Erythroblast (primary cell): ENCODE data around the gene CASZ1.

Source experiments
- DNase-seq, 2 experiments: peaks; one replicate each; lab custom pipeline; 2025; lab: John Stamatoyannopoulos, UW
- GATA1 ChIP-seq: IDR thresholded peaks from 2 replicates; pipeline ENCODE4 v1.6.1; 2011; ENCODE audit warnings: low read depth, mild to moderate bottlenecking, control low read depth, low read length, moderate library complexity
- POLR2A ChIP-seq: IDR thresholded peaks from 2 replicates; pipeline ENCODE4 v1.6.1; 2011; ENCODE audit warnings: mild to moderate bottlenecking, low read length

The CASZ1 gene

DNA sequence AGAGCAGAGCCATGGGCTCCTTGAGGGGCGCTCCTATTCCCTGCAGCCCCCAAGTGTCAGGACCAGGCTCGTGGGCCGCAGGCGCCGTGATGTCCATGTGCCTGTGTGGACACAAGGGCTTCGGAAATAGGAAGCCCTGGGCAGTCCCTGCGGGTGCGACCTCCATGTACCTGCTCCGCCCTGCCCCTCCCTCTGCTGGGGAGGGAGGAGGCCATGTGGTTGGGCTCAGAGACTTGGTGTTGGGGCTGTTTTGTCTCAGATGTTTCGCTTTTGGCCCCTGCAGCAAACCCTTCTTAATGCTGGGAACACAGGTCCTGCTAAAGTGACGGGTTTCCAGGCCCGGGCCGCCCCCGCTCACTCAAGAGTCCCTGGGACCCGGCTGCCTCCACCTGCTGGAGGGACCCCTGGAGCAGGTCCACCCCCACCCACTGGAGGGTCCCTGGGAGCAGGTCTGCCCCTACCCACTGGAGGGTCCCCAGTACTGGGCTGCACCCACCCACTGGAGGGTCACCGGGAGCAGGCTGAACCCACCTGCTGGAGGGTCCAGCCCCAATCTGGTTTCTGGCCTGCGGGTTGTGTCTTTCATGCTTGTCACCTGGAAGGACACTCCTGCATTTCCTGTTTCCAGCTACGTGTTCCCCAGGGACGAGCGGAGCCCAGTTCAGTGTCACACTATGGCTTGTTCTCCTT is 165.2 kb downstream of the CASZ1 start:
- TF ChIP-seq POLR2A (no peak), GATA1 (no peak)
- peak in 1 of 2 experiments; percentile 18 for DNase-seq

DNA sequence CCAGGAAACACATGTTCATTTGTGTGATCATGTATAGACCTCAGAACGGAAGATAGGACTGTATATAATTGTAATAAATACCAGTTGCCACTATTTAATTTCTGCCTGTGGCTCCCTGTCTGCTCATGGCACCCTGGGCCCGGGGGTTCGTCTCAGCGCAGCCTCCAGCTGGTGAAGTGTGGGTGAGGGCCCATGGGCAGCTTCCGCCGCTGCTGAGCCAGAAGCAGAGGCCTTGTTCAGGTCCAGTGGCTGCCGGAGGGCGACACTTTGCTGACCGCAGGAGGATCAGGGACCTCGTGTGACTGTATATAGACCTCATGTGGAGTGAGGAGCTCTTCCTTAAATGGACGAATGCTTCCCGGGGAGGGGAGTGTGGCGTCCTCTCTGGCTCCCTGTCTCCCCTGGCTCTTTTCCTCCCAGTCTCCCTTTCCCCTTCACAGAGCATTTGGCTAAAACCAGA is 165.8 kb downstream of the CASZ1 start:
- no peak for DNase-seq
- TF ChIP-seq GATA1: no peak
- TF ChIP-seq POLR2A: no peak

DNA sequence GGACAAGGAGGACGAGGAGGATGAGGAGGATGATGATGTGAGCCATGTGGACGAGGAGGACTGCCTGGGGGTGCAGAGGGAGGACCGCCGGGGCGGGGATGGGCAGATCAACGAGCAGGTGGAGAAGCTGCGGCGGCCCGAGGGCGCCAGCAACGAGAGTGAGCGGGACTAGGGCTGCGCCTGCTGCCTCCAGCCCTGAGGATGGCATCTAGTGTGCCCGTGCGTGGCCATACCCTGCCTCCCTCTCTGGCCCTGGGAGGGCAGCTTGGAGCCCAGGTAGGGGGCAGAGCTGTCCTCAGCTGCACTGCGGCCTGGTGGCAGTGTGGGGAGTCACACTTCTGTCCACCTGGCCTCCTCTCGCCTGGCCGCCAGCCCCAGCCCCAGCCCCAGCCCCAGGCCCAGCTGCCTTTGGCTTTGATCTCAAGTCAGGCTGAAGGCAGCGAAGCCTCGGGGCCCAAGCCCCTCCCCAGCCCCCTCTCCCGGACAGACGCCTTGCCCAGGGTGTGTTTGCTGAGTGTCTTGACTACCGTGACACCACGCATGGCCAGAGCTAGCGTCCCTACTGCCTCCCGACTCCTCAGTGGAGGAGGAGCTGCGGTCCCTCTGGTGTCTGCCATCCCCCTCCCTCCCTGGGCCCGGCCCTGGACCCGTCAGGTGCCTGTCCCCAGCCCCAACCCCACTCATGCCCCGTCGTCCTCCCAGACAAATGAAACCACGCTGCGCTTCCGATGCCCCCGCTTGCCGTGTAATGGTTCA is 166.5 kb downstream of the CASZ1 start:
- DNase-seq: no peak
- TF ChIP-seq GATA1 (no peak), POLR2A (no peak)

DNA sequence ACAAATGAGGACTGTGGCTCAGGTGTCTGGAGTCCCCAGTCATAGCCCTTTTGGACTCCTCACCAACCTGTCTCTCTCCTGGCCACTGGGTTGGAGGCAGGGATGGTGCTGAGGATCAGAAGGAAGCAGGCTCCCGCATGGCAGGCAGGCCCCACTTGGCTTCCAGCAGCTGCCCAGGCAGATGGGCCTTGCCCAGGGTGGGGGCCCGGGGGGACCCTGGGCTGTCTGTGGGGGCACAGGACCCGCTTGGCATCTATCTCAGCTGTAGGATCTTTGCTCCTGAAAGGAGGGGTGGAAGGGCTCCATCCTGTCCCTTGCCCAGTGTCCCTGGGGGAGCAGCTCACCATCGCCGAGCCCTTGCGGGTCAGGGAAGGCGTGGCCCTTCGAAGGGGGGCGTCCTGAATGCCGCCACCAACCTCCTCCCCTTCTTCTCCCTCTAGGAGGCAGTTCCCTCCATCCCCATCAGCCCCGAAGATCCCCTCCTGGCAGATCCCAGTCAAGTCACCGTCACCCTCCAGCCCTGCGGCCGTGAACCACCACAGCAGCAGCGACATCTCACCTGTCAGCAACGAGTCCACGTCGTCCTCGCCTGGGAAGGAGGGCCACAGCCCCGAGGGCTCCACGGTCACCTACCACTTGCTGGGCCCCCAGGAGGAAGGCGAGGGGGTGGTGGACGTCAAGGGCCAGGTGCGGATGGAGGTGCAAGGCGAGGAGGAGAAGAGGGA is 167.2 kb downstream of the CASZ1 start:
- no peak for DNase-seq
- TF ChIP-seq POLR2A: no peak
- TF ChIP-seq GATA1: no peak

GRCh38 chr1:10628685-10629084 is 167.8 kb downstream of the CASZ1 start:
- DNase-seq: no peak

DNA sequence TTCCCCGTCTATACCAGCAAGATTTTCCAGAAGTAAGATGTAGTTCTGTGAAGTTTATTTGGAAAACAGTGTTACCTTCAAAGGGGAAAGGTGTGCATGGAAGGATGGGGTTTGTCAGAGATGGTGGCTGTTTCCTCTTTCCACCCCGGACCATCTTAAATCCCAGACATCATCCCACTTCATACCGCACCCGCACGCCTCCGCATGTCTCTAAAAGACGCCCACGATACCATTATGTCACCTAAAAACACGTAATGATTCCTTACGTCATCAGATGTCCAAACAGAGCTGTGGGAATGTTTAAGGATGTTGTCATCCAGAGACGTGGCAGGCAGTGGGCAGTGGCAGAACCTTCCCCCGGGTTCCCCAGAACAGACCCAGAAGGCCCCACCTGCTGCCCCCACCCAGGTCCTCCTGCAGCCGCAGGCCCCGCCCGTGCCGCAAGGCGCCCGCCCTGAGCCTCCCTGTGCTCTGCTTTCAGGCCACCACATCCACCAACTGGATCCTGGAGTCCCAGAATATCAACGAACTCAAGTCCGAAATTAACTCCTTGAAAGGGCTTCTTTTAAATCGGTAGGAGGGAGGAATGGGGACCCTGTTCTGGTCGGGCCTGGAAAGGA is 169.5 kb downstream of the CASZ1 start:
- no peak for DNase-seq
- TF ChIP-seq GATA1 (no peak), POLR2A (no peak)

More at GRCh38 chr1:10628685-10629084, 167.8 kb downstream of the CASZ1 start:
- TF ChIP-seq POLR2A (no peak), GATA1 (no peak)

- TF ChIP-seq POLR2A (no peak), GATA1 (no peak)
- DNase-seq: no peak
Measured at GRCh38 chr1:10626131-10626731, 170.2 kb downstream of the CASZ1 start.

GRCh38 chr1:10625554-10625953 is 170.9 kb downstream of the CASZ1 start:
- DNase-seq: no peak
- TF ChIP-seq POLR2A (no peak), GATA1 (no peak)

DNA sequence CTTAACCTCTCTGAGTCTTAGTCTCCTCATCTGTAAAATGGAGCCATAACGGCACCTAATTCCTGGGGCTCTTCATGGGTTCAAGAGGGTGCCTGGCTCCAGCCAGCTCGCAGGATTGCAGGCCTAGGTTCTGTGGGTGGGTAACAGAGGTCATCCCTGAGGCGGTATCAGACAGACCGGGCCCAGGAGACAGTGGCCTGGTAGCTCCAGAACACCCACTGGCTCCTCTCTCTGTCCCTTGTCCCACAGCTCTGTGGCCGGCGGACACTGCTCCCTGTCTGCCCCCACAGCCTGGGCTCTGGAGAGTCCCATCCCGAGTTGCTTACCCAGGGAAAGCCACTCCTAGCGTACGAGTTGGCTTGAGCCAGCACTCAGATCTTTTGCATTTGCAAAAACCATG is 171.4 kb downstream of the CASZ1 start:
- TF ChIP-seq GATA1 (no peak), POLR2A (no peak)

GRCh38 chr1:10624256-10625050 is 172.0 kb downstream of the CASZ1 start:
- TF ChIP-seq GATA1: no peak
- TF ChIP-seq POLR2A: no peak
- no peak for DNase-seq

More for the DNA sequence above, 171.4 kb downstream of the CASZ1 start:
- no peak for DNase-seq

- no peak for TF ChIP-seq POLR2A
- no peak for TF ChIP-seq GATA1
Measured at GRCh38 chr1:10623686-10624145, 172.7 kb downstream of the CASZ1 start.

More at GRCh38 chr1:10623686-10624145, 172.7 kb downstream of the CASZ1 start:
- DNase-seq: no peak
